NCI-H510A (cell line): ENCODE data around the gene PLEKHM2.

ENCODE experiments used
- DNase-seq: peaks from one replicate; lab custom pipeline; 2025; lab: John Stamatoyannopoulos, UW

Gene PLEKHM2

DNA sequence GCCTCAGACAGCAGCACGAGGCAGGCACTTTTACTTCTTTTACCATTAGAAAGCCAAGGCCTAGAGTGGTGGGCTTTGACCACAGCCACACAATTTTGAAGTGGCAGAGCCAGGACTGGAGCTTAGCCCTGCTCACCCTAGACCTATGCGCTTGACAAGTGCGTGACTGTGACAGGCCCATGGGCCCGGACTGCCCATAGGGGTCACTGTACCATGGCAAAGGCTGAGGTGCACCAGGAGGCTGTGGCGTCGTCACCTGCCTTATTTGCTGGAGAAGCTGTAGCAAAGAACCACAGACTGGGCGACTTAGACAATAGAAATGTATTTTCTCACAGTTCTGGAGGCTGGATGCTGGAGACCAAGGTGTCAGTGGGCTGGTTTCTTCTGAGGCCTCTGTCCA lies 55.6 kb downstream of the PLEKHM2 start:
- DNase-seq = no peak

DNA sequence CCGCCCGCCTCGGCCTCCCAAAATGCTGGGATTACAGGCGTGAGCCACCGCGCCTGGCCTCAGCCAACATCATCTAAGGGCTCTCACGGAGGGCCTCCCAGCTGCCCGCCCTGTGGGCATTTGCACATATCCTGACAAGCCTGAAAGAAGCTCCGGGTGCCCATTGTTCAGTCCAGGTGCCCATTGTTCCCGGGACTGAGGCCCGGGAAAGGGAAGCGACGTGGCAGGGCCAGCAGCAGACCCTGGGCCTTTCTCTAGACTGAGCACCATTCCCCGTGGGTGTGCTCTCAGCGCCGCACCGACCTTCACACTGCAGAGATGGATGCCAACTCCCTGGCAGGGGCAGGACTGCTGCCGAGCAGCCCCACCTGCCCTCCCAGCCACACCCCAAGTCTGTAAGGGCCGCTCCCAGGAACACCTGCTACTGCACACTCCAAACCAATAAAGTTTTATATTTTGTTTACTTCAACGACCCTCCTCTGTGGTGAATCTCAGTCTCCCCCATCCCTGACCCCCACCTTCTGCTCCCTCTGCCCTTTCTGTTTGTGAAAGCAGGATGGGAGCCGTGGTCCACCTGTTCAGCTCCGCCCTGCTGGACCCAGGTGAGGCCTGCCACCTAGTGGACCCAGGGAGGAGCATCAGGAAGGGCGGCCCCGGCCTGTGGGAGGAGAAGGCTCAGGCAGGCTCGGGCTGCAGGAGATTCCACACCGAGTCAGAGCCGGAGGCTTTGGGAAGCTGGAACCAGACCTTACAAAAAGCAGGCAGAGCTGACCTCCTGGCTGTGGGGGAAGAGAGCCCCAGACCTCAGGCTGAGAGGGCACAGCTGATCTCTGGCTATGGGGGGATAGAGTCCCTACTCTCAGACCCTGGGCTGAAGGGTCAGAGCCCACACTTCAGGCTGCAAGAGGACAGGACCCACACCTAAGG lies 57.1 kb downstream of the PLEKHM2 start:
- peak; percentile 95 for DNase-seq

DNA sequence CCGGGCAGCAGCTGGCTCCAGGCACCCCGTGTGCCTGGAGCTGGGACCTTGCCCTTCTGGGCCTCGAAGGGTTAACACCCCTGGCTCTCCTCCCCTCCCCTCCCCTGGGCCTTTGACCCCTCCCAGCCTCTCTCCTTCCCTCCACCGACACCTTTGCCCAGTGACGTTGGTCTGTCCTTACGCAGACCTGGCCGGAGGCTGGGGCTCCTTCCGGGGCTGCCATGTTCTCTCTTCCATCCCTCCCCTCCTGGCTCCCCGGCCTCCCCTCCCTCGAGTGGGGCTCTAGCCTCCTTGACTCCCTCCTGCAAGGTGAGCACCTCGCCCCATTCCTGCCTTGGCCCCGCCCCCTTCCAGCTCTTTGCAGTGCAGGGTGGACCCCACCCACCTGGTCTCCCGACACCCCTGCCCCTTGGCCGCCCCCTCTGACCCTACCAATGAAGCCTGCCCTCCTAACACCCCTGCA lies 58.2 kb downstream of the PLEKHM2 start, which contains the start of gene TMEM82:
TSS of gene TMEM82 (plus strand) at position 161 of the 463 bp plus-strand sequence. CDS start at position 222, 61 bp downstream.
- DNase-seq = no peak

DNA sequence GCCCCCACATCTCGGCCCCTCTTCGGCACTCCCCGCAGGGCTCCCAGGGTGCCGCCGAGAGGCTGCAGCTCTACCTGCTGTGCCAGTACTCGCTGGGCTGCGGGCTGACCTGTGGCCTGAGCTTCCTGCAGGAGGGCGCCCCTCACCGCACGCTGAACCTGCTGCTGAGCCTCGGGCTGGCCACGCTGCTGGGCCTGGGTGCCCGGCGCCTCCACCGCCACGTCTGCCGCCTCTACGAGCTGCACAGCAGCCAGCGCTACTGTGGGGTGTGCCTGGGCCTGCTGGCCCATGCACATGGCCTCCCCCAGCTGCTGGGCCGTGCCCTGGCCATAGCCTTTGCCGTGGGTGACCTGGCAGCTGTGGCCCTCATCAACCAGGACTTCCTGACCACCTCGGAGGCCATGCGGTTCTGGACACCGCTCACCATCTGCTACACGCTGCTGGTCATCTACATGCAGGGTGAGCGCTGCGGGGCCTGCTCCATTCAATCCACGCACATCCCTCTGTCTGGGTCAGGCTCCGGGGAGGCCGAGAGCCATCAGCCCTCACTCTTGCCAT lies 60.1 kb downstream of the PLEKHM2 start:
- DNase-seq = no peak

DNA sequence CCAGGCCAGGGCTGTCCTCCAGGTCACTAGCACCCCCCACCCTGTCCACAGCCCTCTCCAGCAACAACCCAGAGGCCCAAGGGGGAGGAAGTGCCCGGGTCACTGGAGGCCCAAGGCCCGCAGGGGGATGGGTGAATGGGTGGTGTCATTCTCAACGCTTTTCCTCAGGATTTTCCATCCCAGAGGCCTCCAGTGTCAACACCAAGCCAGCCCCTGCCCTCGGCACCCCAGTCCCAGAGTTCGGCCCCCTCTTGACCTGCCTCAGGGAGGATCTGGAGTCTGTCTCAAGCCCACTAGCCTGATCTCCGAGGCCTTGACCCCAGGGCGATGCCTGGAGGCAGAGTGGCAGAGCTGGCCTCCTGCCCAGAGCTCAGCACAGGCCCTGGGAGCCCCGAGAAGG lies 63.3 kb downstream of the PLEKHM2 start:
- DNase-seq = no peak

DNA sequence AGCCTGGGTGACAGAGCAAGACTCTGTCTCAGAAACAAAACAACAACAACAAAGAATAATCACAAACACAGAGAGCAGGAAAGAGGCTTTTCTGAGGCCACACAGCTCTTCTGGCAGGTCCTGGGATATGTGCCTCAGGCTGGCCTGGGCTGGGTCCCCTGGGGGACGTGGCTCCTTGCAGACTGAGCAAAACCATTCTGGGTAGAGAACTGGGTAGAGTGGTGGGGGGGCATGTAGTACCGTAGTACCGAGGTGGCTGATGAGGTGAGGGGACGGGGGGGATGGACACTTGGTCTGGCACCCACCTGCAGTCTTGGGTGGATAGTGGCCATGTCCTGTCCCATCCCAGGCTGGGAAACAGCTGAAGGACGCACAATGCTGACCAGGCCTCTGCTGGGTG lies 64.1 kb downstream of the PLEKHM2 start:
- DNase-seq = no peak

DNA sequence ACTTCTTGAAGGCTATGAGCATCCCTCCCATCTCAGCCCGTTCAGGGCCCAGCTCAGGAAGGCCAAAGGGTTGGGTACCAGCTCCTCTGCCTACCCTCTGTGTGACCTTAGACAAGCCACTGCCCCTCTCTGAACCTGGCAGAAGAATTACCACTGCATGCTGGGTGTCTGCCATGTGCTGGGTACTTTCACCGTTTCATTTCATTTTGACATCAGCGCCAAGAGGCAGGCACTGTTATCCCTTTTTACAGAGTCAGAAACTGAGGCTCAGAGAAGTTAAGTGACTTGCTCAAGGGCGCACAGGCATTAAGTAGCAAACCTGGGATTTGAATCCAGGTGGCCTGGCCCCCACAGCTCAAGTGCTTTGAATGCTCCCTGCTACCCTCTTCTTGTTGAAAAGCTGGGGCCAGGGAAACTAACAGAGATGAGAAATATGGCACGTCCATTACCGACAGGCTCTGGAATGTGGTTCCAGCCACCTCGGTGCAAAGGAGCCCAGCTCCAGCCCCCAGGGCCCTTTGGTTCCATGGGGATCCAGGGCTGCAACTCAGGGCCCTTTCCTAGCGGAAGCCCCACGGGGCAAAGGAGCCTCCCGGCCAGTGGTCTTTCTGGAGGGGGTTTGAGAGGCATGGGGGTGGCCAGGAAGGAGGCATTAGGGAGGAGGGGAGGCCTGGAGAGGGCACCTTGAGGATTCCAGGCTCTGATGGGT lies 64.7 kb downstream of the PLEKHM2 start:
- DNase-seq = no peak

DNA sequence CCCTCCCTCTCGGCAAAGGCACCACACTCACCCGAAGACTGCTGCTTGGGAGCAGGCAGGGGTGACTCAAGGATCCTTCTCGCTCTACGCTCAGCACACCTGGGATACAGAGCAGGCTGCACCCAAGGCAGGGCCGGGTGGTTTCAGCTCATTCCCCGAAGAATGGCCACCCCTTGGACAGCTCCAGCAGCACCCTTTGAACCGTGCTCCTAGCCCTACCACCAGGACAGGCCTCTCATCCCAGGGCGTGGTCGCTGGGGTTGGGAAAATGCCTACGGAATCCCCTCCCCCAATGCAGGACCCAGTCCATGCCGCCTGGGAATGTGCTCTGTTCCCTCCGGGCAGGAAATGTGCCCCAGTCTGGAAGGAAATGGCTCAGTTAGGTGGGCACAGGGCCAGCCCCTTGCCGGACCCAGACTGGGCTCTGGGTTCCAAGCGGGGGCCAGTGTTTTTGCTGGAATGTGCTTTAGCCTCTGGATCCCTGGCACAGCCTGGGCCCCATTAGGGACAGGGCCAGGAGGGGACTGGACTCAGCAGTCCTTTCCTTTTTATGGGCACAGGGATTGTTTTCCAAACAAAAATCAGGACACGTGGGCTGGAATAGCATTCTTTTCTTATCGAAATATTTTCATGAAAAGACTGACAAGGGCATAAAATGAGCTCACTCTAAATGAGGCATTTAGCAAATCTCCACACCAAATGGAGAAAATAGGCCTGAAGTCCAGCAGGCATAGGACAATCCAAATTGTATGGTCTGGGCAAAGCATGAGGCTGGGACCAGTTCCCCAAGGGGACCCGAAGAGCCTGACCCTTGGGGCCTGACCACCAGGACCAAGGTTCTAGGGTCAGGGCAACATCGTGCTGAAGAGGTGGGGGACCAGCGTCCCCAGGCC lies 65.5 kb downstream of the PLEKHM2 start:
- no peak for DNase-seq

DNA sequence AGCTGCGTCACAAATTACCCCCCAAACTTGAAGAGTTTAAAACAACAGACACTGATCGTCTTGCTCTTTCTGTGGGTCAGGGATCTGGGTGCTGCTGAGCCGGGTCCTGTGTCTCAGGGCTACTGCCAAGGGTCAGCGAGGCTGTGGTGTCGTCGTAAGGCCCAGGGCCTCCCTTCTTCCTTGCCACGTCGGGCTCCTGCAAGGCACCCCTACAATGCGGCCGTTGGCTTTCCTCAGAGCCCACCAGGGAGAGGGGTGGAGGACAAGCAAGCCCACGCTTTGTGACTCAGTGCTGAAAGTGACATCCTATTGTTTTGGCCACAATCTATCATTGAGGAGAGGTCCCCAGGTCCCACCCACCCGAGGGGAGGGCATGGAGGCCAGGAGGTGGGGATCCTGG lies 66.8 kb downstream of the PLEKHM2 start:
- no peak for DNase-seq

DNA sequence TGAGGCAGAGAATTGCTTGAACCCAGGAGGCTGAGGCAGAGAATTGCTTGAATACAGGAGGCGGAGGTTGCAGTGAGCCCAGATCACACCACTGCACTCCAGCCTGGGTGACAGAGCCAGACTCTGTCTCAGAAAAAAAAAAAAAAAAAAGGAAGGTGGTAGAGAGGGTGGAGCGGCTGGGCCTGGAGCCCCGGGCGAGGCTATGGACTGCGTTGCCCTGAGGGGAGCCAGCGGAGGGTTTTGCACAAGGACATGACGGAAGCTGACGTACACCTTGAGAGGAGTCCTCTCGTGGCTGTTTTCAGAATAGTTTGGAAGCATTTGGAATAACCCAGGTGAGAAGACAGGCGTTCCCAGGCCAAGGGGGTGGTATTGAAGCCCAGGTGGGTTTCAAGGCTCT lies 67.6 kb downstream of the PLEKHM2 start:
- DNase-seq = no peak

DNA sequence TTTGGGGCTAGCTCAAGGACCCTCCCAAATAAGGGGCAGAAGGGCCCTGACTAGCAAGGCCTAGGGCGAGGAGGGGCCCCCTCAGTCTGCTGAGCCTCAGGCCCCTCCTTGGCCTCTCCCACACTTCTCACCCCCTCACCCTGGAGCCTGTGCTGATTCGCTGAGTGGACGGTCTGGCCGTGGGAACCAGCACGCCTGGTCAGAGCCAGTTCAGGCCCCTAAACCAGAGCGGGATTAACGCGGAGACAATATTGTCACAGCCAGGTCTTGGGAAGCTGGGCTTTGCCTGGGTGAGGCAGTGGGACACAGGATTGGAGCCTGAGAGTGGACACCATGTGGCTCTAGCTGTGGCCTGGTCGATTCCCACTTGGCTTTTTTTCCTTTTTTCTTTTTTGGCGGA lies 69.7 kb downstream of the PLEKHM2 start:
- DNase-seq = no peak

DNA sequence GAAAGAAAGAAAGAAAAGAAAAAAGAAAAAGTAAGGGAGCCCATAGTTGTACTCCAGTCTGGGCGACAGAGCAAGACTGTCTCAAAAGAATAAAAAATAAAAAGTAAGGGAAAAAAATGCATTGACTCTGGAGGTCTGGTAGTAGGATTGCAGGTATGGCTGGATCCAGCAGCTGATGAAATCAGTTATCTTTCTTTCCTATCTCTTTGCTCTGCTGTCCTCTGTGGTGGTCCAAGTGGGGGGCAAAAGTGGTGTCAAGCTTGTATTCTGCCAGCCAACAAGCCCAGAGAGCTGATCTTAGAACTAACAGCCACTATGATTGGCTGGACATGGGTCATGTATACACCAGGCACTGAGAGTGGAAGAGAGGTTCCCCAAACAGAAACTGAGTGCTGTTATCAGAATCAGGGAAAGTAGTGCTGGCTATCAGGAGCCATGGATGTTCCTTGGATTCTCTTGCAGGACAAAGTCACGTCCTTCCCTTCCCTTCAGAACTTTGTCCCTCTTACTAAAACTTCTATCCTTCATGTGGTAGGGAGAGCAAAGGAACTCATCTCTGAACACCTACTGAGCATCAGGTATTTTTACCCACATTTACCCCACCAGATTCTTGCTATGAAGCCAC lies 71.0 kb downstream of the PLEKHM2 start:
- DNase-seq = no peak

DNA sequence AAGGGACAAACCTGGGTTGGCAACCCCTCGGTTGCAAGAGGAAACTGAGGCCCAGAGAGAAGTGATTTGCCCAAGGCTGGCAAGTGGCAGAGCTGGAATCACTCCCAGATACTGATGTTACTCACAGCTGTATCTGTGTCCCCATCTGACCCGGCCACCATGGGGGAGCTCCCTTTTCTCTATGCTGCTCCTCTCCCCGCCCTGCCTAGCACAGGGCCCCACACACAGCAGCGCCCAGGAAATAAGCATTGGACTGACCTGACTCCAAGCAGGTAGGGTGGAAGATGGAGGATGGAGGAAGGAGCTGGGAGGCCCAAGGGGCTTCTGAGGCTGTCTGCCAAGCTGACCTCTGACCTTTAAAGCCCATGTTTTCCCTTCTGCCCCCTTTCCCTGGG lies 71.5 kb downstream of the PLEKHM2 start:
- no peak for DNase-seq

DNA sequence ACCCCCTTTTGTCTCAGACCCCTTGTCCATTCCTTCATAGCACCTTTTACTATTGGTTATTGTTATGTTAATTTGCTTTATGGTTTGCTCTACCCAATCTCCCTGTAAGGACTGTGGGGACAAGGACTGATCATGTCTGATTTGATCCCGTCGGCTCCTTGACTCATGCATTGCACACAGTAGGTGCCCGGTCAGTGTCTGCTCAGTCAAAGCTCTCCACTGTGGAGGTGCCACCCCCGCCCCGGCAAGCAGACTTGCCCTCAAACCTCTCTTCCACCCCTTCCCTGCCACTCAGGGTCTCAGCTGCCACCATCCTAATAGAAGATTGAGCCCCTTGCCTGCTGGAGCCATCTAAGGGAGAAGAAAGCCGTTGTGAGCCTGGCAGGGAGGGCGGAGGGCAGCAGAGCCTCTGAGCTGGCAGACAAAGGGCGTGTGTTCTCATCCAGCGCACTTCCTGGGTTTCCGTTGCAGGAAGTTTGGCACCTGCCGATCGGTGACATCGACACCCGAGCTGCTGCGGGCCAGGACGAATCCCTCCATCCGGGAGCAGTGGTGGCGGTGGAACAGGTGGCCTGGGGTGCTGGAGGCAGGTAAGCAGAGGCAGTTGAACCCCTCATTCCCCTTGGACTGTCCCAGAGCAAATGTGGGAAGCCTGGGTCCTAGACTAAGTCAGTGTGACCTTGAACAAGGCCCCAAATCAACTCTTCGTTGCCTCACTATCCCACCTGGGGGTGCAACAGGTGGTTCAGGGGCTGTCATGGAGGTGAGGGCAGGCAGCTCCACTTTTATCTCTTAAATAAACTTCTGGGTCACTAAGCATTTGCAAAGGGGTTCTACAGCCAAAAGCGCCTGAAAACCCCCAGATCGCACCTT lies 72.3 kb downstream of the PLEKHM2 start:
- DNase-seq = peak; percentile 94

DNA sequence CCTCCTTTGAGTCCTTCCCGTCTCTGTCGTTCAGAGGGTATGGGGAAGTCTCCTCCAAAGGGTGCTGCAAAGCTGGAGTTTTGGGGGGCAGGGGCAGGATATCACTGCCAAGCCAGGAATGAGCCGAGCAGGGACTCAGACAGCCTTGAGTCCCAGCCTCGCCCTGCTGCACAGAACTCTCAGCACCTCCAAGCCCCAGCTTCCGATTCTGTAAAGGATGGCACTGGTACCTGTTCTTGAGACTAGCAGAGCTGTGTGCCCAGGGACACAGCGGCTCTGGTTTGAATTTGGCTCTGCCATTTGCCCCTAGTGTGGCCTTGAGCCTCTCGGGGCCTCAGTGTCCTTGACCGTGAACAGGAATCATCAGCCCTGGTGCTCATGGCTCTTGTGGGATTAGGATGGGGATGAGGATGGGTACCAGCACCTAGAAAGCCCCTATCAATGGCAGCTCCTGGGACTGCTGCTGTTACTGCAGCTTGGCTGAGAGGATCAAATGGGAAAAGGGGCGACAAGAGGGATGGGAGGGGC lies 73.0 kb downstream of the PLEKHM2 start:
- no peak for DNase-seq

DNA sequence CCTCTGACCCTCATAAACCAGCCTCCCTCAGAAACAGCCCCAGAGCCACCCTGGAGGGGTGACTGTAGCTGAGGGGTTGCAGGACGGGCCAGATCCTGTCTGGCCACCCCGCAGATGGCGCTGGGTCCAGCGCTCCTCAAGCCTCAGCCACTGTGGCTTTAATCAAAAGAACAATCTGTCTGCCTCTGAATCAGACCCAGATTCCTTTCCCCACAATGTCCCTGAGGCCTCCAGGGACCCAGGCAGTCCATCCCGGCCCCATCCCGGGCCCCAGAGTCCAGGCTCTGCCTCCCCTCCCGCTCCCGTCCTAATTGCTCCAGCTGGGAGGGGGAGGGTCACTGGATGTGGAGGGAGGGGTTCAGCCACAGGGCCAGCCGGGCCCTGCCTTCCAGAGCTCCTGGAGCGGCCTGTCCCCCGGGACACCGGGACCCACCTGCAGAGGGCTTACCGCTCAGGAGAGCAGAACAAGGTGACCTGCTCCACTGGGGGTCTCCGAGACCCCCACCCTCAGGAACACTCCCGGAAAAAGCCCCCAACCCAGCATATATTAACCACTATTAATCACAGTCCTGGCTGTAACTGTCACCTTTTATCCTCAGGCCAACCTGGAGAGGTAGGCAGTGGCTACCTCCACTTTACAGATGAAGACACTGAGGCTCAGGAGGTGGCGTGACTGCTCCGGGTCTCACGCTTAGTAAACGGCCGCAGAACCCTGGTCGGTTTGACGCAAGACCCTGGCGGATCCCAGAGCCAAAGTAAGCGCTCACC lies 73.6 kb downstream of the PLEKHM2 start:
- no peak for DNase-seq

DNA sequence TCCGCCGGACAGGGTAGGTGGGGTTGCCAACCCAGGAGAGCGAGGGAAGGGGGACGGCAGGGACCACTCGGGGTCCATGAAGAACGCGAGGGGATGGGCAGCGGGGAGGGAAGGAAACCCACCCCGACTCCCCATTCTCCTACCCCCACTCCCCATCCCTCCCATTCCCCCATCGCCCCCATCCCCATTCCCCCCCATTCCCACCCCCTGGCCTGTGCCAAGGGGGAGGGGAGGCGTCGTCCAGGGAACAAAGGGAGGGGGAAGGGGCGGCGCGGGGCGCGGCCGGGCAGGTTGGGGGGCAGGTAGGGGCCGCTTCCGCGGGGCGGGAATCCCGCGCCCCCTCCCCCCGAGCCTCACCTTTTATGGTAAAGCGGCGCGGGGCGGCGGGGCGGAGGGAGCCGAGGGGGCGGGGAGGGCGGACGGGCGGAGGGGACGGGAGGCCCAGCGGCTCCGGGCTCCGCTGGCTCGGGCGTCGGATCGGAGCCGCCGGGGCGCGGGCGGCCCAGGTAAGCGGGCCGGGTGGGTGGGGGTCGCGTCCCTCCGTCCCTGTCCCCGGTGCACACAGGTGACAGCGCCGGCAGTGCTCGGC lies 74.3 kb downstream of the PLEKHM2 start, which contains the start of gene FBLIM1:
TSS of gene FBLIM1 (plus strand) at position 453 of the 589 bp plus-strand sequence. CDS start 6,189 bp downstream, outside the sequence.
- peak; percentile 67 for DNase-seq

DNA sequence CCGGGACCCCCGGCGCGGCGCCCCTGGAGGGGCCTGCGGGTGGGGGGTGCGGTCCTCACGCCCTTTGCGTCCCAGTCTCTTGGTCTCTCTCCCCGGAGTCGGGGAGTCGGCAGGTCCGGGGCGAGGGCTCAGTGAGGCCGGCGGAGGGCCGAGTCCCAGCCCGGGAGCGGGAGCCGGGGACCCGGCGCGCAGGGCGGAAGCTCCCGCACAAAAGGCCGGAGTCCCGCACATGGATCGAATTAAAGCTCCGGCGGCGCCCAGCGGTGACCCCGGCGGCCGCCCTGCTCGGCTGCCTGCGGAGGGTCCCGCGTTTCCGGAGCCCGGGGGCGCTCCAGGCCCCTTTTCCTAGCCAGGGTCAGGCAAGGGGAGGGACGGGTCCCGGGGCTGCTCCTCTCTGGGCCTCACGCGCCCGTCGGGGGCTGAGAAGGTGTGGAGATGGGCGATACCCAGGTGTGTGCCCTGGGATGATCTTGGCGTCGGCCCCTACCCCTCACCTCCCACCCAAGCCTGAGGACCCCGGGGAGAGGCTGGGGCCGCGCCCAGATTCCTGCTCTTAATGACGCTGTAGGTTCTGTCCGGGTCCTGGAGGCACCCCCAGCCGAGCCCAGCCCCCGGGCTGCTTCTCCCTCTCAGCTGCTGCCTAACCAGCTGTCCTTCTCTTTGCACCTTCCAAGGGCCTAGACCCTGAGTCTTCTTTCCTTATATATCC lies 75.0 kb downstream of the PLEKHM2 start:
- no peak for DNase-seq
